Loucy (cell line): ENCODE results near the gene SLC27A2.

Source experiments
- EZH2phosphoT487 ChIP-seq: fragments of 200-600 bp; IDR thresholded peaks from 2 replicates; pipeline ENCODE4 v1.6.1; 2018; ENCODE audit warnings: antibody characterized with exemption, mild to moderate bottlenecking, moderate library complexity, borderline replicate concordance
- TF ChIP-seq, protein P1 (sequence below): fragments of 200-600 bp; sonication (generic); conservative IDR thresholded peaks from 2 replicates; pipeline ENCODE4 v1.5.1; 2014; ENCODE audit warnings: mild to moderate bottlenecking, antibody characterized with exemption, low read length

DNA sequence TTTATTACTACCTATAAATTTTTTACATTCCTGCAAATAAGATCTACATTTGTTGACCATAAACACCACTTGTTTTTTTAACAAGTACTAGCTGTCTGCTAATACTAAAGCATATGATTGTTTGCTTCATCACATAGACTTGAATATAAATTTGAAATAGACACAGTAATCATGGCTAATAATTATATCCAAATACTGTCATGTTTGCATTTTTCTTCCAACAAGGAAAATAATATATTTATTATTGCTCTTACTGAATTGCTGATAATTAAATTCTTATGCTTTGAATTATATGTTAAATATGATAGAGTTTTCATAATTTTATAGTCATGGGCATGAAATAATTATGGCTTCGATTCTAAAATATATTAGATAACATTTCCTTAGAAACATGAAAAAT is 43.1 kb downstream of the SLC27A2 start:
- TF ChIP-seq, protein P1, sequence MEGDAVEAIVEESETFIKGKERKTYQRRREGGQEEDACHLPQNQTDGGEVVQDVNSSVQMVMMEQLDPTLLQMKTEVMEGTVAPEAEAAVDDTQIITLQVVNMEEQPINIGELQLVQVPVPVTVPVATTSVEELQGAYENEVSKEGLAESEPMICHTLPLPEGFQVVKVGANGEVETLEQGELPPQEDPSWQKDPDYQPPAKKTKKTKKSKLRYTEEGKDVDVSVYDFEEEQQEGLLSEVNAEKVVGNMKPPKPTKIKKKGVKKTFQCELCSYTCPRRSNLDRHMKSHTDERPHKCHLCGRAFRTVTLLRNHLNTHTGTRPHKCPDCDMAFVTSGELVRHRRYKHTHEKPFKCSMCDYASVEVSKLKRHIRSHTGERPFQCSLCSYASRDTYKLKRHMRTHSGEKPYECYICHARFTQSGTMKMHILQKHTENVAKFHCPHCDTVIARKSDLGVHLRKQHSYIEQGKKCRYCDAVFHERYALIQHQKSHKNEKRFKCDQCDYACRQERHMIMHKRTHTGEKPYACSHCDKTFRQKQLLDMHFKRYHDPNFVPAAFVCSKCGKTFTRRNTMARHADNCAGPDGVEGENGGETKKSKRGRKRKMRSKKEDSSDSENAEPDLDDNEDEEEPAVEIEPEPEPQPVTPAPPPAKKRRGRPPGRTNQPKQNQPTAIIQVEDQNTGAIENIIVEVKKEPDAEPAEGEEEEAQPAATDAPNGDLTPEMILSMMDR: no peak
- no peak for TF ChIP-seq EZH2phosphoT487
